ENCODE results near the gene ROR2.

Gene ROR2

GRCh38 chr9:91865041-91865440 lies 85.0 kb downstream of the ROR2 start:
- DNase-seq, result no peak

DNA sequence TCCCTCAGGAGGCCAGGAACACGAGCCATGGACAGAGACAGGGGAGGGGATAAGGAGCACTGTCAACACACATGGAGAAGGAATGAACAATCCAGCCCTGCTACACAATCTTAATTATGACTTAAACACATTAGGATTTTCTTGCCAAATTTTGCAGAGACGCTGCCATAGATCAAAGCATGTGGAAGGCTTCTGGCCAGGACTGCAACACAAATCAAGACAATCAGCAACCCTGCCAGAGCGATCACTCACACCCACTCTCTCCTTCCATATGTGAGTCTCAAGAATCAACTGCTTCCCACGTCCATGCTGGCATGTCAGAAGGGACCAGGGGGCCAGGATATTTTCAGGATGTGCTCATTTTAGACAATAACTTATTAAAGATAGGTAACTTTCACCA lies 85.6 kb downstream of the ROR2 start:
- DNase-seq, result no peak

GRCh38 chr9:91863469-91863868 lies 86.6 kb downstream of the ROR2 start:
- DNase-seq, result no peak

DNA sequence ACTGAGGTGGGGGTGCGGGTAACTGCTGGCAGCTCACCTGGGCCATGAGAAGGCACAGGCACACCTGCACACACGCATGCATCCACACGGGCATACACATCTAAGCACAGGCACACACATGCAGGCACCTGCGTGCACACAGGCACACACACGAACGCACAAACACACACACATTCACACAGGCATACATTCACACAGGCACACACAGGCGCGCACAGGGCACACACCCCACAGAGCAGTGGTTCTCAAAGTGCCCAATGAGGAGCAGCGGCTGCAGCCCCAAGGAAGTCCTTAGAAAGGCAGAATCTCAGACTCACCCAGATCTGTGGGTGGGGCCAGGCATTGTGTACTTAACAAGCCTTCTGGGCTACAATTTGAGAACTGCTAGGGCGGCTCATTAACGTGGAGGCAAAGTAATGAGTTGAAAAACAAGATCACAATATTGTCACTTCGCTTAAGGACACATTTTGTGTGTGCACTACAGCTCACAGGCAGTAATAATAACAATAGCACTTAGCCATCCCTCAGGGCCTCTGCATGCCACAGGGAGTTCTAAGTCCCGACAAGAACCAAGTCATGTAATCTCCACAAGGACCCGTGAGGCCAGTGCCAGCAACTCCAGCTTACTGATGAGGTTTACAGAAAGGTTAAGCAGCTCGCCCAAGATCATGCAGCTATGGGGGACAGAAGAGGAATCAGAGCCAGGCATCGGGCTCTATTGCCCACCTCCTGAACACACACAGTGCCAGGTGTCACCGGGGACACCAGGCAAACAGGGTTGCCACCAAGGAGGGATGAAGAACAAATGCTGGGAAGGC lies 91.6 kb downstream of the ROR2 start:
- no peak for DNase-seq

- DNase-seq, result no peak
Measured at GRCh38 chr9:91857291-91858212, 92.5 kb downstream of the ROR2 start.

DNA sequence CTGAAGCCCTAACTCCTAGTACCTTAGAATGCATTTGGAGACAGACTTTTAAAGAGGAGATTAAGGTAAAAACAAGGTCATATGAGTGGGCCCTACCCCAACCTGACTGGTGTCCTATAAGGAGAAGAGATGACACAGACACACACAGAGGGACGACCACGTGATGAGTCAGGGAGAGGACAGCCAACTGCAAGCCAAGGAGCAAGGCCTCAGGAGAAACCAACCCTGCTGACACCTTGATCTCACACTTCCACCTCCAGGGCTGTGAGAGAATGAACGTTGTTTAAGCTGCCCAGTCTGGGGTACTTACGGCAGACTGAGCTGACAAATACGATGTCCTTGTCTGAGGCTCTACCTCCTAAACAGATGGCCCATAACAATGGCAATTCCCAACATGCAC lies 93.6 kb downstream of the ROR2 start:
- no peak for DNase-seq

DNA sequence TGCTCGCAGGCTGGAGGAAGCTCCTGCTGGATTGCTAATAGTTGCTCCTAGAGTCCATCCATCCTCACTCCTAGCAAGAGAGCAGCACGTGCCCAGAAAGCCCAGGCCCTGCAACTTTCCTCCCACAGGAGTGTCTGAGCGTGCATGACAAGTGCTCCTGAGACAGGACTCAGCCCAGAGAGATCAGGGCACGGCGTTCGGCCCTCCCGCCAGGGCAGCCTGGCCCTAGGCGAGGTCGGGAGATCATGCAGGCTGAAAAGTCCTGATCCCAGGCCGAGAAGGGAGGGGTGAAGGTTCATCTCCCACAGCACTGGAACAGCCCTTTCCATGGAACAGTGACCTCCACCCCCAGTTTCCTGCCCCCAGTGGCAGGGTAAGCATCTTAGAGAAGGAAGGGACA lies 94.8 kb downstream of the ROR2 start:
- DNase-seq, result no peak

GRCh38 chr9:91852801-91853347 lies 97.2 kb downstream of the ROR2 start:
- DNase-seq, result no peak

- no peak for DNase-seq
Measured at GRCh38 chr9:91849694-91850093, 100.3 kb downstream of the ROR2 start.

- no peak for DNase-seq
Measured at GRCh38 chr9:91848146-91848545, 101.9 kb downstream of the ROR2 start.

DNA sequence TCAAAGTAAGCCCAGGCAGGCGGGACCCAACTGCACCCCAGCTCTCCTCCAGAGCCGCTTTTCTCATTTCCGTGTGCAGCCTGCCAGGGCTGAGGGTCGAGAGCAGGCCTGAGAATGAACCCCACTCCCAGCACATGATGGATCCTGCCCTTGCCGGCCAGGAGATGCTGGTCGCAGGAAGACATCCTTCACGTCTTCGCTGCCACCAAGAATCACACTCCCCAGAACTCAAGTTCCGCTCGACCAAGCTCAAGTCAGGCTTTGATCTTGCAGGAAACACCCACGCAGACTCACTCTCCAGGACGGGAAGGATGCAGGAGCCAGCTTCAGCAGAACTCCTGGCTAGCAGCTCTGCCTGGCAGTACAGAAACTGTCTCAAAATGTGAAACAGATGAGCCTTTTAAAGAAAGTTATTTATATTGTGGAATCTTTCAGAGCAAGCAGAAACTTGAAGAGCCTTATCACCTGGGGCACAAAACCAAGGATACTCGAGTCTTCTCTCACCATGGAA lies 102.4 kb downstream of the ROR2 start:
- DNase-seq, result no peak

- DNase-seq, result no peak
Measured at GRCh38 chr9:91845879-91846278, 104.1 kb downstream of the ROR2 start.

GRCh38 chr9:91844701-91845291 lies 105.2 kb downstream of the ROR2 start:
- no peak for DNase-seq

GRCh38 chr9:91844190-91844589 lies 105.8 kb downstream of the ROR2 start:
- DNase-seq, result no peak

- DNase-seq, result no peak
Measured at GRCh38 chr9:91843623-91844148, 106.3 kb downstream of the ROR2 start.

DNA sequence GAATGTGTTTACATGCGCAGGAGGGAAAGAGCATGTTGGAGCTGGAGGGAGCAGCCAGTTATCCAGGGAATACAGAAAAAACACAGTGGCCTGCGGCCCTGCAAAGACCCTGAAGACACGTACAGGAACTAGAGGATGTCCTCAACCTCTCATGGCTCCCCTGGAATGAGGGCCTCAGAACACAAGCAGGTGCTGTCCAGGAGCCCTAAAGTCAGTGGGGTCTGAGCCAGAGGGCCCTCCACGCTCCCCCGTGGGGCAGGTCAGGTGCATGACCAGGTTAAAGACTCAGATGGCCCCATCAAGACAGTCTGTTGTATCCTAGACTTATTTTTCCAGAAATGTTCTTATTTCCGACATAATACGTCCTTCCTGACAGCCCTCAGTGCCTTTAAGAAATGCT lies 106.9 kb downstream of the ROR2 start:
- no peak for DNase-seq

DNA sequence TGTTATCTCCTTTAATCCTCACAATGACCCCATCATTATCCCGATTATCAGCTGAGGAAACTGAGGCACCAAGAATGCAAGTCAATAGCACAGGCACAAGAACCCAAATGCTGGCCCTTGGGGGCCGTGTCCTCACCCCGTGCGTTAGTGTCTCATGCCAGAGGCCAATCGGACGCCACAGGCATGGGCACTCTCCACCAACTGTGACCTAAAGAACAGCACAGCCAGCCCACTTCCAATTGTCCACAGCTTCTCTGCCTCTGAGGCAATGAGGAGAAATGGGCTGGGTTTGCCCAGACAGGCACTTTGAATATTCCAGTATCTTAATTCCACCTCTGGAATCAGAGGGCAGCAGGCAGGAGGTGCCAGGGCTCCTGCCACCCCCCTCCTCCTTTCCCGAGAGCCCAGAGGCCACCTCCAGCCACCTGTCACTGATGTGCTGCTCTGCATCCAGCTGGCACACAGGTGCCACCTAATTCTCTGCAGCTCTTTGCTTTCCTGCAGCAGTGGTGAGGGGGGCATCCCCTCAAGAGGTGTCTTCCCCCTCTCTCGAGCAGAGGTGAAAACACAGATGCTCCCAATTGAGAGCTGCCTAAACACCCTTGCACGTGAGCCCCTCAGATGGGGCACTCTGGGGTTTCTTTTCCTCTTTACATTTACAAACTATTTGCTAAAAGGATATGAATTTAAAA lies 107.5 kb downstream of the ROR2 start:
- peak; percentile 25 for DNase-seq

GRCh38 chr9:91841591-91841990 lies 108.4 kb downstream of the ROR2 start:
- DNase-seq, result no peak

DNA sequence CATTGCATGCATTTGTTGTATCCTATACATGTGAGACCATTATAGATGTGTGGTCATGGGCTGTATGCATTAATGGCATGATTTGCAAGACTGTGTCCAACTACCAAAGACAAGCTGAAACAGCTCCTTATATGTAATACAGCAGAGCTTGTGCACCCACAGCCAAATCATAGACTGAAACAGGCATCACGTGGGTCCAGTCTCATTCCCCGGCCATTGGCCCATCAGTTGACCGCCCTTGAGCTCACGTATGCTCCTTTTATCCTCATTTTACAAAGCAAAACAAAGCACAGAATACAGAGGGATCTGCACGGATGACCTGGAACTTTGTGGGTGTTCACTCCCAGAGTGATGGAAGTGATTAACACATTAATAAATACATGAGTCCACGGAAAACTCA lies 109.1 kb downstream of the ROR2 start:
- no peak for DNase-seq

GRCh38 chr9:91840469-91840868 lies 109.6 kb downstream of the ROR2 start:
- DNase-seq, result no peak

DNA sequence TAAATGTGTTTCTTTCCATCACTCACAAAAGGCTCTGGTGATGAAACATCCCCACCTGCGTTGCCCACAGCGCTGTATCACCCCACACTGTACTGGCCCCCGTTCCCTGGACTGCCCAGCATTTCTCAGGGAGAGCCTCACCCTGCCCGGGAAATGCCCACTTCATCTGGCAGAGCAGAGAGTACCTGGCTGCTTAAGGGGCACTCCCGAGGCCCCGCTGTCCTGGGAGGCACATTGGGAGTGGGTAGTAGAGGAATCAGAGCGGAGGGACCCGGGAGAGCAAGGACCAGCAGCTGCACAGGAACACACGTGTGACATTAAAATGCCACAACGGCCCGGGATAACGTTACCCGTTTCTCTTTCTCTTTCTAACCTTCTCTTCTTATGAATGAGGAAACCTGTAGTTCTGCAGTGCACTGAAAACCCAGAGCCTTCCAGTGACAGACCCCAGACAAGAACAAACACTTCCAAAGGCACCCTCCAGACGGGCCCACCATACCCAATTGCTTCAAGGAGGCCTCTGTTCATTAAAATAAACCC lies 110.0 kb downstream of the ROR2 start:
- DNase-seq, result no peak

Data from NCI-H345 (cell line).